HG03354 (cell line): ENCODE results near the gene FOXK2.

Source experiments
- ATAC-seq: cut with Tn5 transposase; IDR thresholded peaks from one replicate; pipeline ENCODE4 v1.9.1; 2021; ENCODE audit warnings: mild to moderate bottlenecking; ENCODE audit not compliant: unreplicated experiment, poor library complexity, severe bottlenecking

The FOXK2 gene

GRCh38 chr17:82619641-82620040, 100.1 kb downstream of the FOXK2 start:
- no peak for ATAC-seq

- ATAC-seq = no peak
Observed at GRCh38 chr17:82623707-82624106, 104.2 kb downstream of the FOXK2 start.

GRCh38 chr17:82627405-82627804, 107.9 kb downstream of the FOXK2 start:
- ATAC-seq = no peak

GRCh38 chr17:82629748-82630147, 110.2 kb downstream of the FOXK2 start:
- ATAC-seq = no peak

- no peak for ATAC-seq
Observed at GRCh38 chr17:82630212-82630611, 110.7 kb downstream of the FOXK2 start.

- no peak for ATAC-seq
Observed at GRCh38 chr17:82631544-82631943, 112.0 kb downstream of the FOXK2 start.

- ATAC-seq = no peak
Observed at GRCh38 chr17:82632451-82632850, 112.9 kb downstream of the FOXK2 start.

GRCh38 chr17:82633343-82633742, 113.8 kb downstream of the FOXK2 start:
- no peak for ATAC-seq

GRCh38 chr17:82636626-82637598, 117.4 kb downstream of the FOXK2 start:
- ATAC-seq = no peak

- ATAC-seq = no peak
Observed at GRCh38 chr17:82638183-82638773, 118.7 kb downstream of the FOXK2 start.

- no peak for ATAC-seq
Observed at GRCh38 chr17:82639628-82640027, 120.1 kb downstream of the FOXK2 start.

GRCh38 chr17:82640036-82640435, 120.5 kb downstream of the FOXK2 start:
- no peak for ATAC-seq

- no peak for ATAC-seq
Observed at GRCh38 chr17:82642022-82642421, 122.5 kb downstream of the FOXK2 start.

- ATAC-seq = no peak
Observed at GRCh38 chr17:82644148-82644547, 124.6 kb downstream of the FOXK2 start.

GRCh38 chr17:82645516-82645915, 126.0 kb downstream of the FOXK2 start:
- ATAC-seq = no peak

- peak; percentile 32 for ATAC-seq
Observed at GRCh38 chr17:82647593-82648164, 128.1 kb downstream of the FOXK2 start.

GRCh38 chr17:82648165-82648668, 128.7 kb downstream of the FOXK2 start, which contains the start of gene WDR45B:
Gene WDR45B (minus strand): TSS chr17:82648444. CDS start chr17:82648340, 104 bp downstream.
- ATAC-seq = peak; percentile 83

- no peak for ATAC-seq
Observed at GRCh38 chr17:82648742-82649331, 129.3 kb downstream of the FOXK2 start.

GRCh38 chr17:82649501-82650261, 130.1 kb downstream of the FOXK2 start:
- no peak for ATAC-seq
